Neural cell (in vitro differentiated cells): Measurements from ENCODE around the gene PHLDA1. TPM values are rescaled to one million over a fixed set of nuclear protein-coding genes. Genes with fewer than 3 reads are reported as not detected.

ENCODE experiments used
- H2AFZ ChIP-seq: fragments of 200-600, 300-800 bp; sonication (generic), shearing (Covaris generic); 2 replicates; pipeline ENCODE4 v1.6.0; 2014; ENCODE audit warnings: low read depth, mild to moderate bottlenecking, antibody characterized with exemption, low read length, moderate library complexity
- H3F3A ChIP-seq: fragments of 200-600 bp; shearing (Covaris generic); 2 replicates; pipeline ENCODE4 v1.6.1; 2016; ENCODE audit warnings: mild to moderate bottlenecking, moderate library complexity, mixed read lengths, antibody characterized with exemption, low read length; ENCODE audit not compliant: insufficient read depth, poor library complexity, severe bottlenecking
- H3K27ac ChIP-seq: fragments of 200-600, 300-800 bp; sonication (generic), shearing (Covaris generic); 2 replicates; pipeline ENCODE4 v1.5.1; 2014; ENCODE audit warnings: mild to moderate bottlenecking, low read length, moderate library complexity
- H3K27me3 ChIP-seq: fragments of 300-800, 200-600 bp; sonication (generic), shearing (Covaris generic); 2 replicates; pipeline ENCODE4 v1.6.0; 2014; ENCODE audit warnings: mild to moderate bottlenecking, low read depth, low read length, moderate library complexity; ENCODE audit not compliant: insufficient read depth
- H3K36me3 ChIP-seq: fragments of 300-800, 200-600 bp; sonication (generic), shearing (Covaris generic); 2 replicates; pipeline ENCODE4 v1.5.1; 2014; ENCODE audit warnings: mild to moderate bottlenecking, antibody characterized with exemption, low read length, moderate library complexity; ENCODE audit not compliant: insufficient read depth
- H3K4me2 ChIP-seq: fragments of 300-800, 200-600 bp; sonication (generic), shearing (Covaris generic); 2 replicates; pipeline ENCODE4 v1.6.0; 2014; ENCODE audit warnings: mild to moderate bottlenecking, low read length
- H3K4me3 ChIP-seq: fragments of 300-800, 200-600 bp; sonication (generic), shearing (Covaris generic); 2 replicates; pipeline ENCODE4 v1.5.1; 2014; ENCODE audit warnings: mild to moderate bottlenecking, low read length, moderate library complexity
- H3K79me2 ChIP-seq: fragments of 200-600 bp; shearing (Covaris generic); replicated peaks from 2 replicates; pipeline ENCODE4 v1.6.0; 2014; ENCODE audit warnings: mild to moderate bottlenecking, low read length, moderate library complexity; ENCODE audit not compliant: insufficient read depth
- H3K9ac ChIP-seq: fragments of 300-800, 200-600 bp; sonication (generic), shearing (Covaris generic); 2 replicates; pipeline ENCODE4 v1.6.1; 2016; ENCODE audit warnings: mild to moderate bottlenecking, low read length, mixed read lengths
- H3K9me2 ChIP-seq: fragments of 200-600 bp; shearing (Covaris generic); 2 replicates; pipeline ENCODE4 v1.6.1; 2016; ENCODE audit warnings: mild to moderate bottlenecking, low read length, mixed read lengths; ENCODE audit not compliant: insufficient read depth
- H3K9me3 ChIP-seq: fragments of 200-600, 300-800 bp; sonication (generic), shearing (Covaris generic); 2 replicates; pipeline ENCODE4 v1.6.1; 2016; ENCODE audit warnings: mild to moderate bottlenecking, mixed run types, low read length, moderate library complexity, mixed read lengths
- H4K20me1 ChIP-seq: fragments of 200-600 bp; shearing (Covaris generic); 2 replicates; pipeline ENCODE4 v1.6.1; 2016; ENCODE audit warnings: mild to moderate bottlenecking, mixed run types; ENCODE audit not compliant: insufficient read depth
- EP300 ChIP-seq: fragments of 450-650 bp; conservative IDR thresholded peaks from 2 replicates; pipeline ENCODE4 v1.6.1; 2014; ENCODE audit warnings: antibody characterized with exemption, mild to moderate bottlenecking, moderate library complexity; ENCODE audit not compliant: poor library complexity, severe bottlenecking
- EZH2 ChIP-seq: fragments of 200-600, 300-800 bp; shearing (Covaris generic), sonication (generic); IDR thresholded peaks from 2 replicates; pipeline ENCODE4 v1.6.1; 2014; ENCODE audit warnings: antibody characterized with exemption, low read length, borderline replicate concordance, mild to moderate bottlenecking; ENCODE audit not compliant: insufficient read depth, poor library complexity, severe bottlenecking
- MXI1 ChIP-seq: fragments of 450-650 bp; conservative IDR thresholded peaks from 2 replicates; pipeline ENCODE4 v1.6.1; 2014; ENCODE audit warnings: antibody characterized with exemption, mild to moderate bottlenecking; ENCODE audit not compliant: poor library complexity, severe bottlenecking
- POLR2AphosphoS5 ChIP-seq: IDR thresholded peaks from 2 replicates; pipeline ENCODE4 v1.6.1; 2012
- RAD21 ChIP-seq: fragments of 450-650 bp; conservative IDR thresholded peaks from 2 replicates; pipeline ENCODE4 v1.6.1; 2014; ENCODE audit warnings: antibody characterized with exemption, mild to moderate bottlenecking, moderate library complexity
- SMC3 ChIP-seq: fragments of 450-650 bp; conservative IDR thresholded peaks from 2 replicates; pipeline ENCODE4 v1.6.1; 2014; ENCODE audit warnings: antibody characterized with exemption, mild to moderate bottlenecking, moderate library complexity; ENCODE audit not compliant: poor library complexity
- TAF1 ChIP-seq: IDR thresholded peaks from 2 replicates; pipeline ENCODE4 v1.6.1; 2012; ENCODE audit warnings: low read depth
- polyA plus RNA-seq: library from polyadenylated mRNA; depleted of rRNA; stranded (reverse); fragments of >200 nt; gene quantifications from 2 replicates; pipeline ENCODE4 v1.2.3, GENCODE V29; 2014
- TF ChIP-seq, protein P1 (sequence below): fragments of 450-650 bp; IDR thresholded peaks from 2 replicates; pipeline ENCODE4 v1.5.1; 2014; ENCODE audit warnings: antibody characterized with exemption, mild to moderate bottlenecking, moderate library complexity; ENCODE audit not compliant: poor library complexity, severe bottlenecking
- TF ChIP-seq, protein P2 (sequence below): IDR thresholded peaks from 2 replicates; pipeline ENCODE4 v1.6.1; 2012; ENCODE audit warnings: borderline replicate concordance

Gene PHLDA1
- polyA plus RNA-seq, 1 donor from 2014 or later = 8.5 TPM

DNA sequence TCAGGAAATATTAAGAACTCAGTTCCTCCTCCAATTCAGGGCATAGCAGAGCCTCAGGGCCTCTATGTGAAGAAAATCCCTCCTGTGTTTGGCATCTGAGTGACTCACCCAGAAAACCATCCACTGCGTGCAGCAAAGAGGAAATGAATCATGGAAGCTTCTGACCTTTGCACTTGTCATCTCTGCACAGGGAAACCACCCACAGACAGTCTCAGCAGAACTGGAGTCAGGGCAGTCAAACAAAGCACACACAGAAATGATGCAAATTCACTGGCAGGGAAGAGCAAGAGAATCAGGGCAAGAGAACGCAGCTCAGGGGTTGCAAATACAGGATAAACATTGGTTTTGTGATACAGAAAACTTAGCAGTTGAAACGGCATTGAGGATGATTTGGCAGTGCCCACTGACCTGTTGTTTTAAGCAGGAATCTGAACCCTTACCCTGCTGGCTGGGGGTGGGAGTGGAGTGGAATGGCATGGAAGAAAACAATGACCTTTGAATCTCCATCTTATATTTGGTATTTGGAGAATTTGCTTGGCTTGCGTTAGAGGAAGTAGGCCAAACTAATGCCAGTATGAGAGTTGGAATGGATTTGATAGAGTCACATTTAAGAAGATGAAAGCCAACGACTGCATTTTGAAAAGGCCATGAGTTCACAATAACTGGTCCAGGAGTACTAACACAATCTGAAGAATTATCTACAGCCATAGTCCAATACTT is 53.5 kb downstream of the PHLDA1 start:
- H3K79me2 ChIP-seq = no peaks in the 10 kb centered on the region
- no peak overlapping the region for H2AFZ ChIP-seq
- H3K9me2 ChIP-seq = no peaks in the 10 kb centered on the region
- no peaks in the 10 kb centered on the region for H3K9me3 ChIP-seq
- no peaks in the 10 kb centered on the region for H4K20me1 ChIP-seq
- no peaks in the 10 kb centered on the region for H3K27me3 ChIP-seq
- no peaks in the 10 kb centered on the region for H3K36me3 ChIP-seq
- H3K27ac ChIP-seq = no peak overlapping the region
- H3K4me2 ChIP-seq = no peak overlapping the region
- no peaks in the 10 kb centered on the region for H3F3A ChIP-seq
- H3K9ac ChIP-seq = no peak overlapping the region
- TF ChIP-seq MXI1 (no peak), POLR2AphosphoS5 (no peak), RAD21 (no peak), SMC3 (no peak), EZH2 (no peak), EP300 (no peak), TAF1 (no peak)
- TF ChIP-seq, protein P1, sequence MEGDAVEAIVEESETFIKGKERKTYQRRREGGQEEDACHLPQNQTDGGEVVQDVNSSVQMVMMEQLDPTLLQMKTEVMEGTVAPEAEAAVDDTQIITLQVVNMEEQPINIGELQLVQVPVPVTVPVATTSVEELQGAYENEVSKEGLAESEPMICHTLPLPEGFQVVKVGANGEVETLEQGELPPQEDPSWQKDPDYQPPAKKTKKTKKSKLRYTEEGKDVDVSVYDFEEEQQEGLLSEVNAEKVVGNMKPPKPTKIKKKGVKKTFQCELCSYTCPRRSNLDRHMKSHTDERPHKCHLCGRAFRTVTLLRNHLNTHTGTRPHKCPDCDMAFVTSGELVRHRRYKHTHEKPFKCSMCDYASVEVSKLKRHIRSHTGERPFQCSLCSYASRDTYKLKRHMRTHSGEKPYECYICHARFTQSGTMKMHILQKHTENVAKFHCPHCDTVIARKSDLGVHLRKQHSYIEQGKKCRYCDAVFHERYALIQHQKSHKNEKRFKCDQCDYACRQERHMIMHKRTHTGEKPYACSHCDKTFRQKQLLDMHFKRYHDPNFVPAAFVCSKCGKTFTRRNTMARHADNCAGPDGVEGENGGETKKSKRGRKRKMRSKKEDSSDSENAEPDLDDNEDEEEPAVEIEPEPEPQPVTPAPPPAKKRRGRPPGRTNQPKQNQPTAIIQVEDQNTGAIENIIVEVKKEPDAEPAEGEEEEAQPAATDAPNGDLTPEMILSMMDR = no peak
- TF ChIP-seq, protein P2, sequence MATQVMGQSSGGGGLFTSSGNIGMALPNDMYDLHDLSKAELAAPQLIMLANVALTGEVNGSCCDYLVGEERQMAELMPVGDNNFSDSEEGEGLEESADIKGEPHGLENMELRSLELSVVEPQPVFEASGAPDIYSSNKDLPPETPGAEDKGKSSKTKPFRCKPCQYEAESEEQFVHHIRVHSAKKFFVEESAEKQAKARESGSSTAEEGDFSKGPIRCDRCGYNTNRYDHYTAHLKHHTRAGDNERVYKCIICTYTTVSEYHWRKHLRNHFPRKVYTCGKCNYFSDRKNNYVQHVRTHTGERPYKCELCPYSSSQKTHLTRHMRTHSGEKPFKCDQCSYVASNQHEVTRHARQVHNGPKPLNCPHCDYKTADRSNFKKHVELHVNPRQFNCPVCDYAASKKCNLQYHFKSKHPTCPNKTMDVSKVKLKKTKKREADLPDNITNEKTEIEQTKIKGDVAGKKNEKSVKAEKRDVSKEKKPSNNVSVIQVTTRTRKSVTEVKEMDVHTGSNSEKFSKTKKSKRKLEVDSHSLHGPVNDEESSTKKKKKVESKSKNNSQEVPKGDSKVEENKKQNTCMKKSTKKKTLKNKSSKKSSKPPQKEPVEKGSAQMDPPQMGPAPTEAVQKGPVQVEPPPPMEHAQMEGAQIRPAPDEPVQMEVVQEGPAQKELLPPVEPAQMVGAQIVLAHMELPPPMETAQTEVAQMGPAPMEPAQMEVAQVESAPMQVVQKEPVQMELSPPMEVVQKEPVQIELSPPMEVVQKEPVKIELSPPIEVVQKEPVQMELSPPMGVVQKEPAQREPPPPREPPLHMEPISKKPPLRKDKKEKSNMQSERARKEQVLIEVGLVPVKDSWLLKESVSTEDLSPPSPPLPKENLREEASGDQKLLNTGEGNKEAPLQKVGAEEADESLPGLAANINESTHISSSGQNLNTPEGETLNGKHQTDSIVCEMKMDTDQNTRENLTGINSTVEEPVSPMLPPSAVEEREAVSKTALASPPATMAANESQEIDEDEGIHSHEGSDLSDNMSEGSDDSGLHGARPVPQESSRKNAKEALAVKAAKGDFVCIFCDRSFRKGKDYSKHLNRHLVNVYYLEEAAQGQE = no peak
- H3K4me3 ChIP-seq = no peak overlapping the region

DNA sequence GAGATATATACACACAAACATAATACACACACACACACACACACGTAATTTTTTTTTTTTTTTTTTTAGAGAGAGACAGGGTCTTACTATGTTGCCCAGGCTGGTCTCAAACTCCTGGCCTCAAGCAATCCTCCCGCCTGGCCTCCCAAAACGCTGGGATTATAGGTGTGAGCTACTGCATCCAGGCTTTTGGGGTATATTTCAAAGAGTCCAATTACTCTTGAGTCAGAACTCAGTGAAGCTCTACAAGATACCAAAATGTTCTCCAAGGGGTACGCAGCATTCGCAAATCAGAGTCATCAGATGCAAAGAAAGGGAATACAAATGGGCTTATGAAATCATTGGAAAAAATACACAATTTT is 54.0 kb downstream of the PHLDA1 start:
- no peak overlapping the region for H3K4me2 ChIP-seq
- TF ChIP-seq EP300 = no peak
- TF ChIP-seq TAF1 = no peak
- H3K9ac ChIP-seq = no peak overlapping the region
- H4K20me1 ChIP-seq = no peaks in the 10 kb centered on the region
- H3K36me3 ChIP-seq = no peaks in the 10 kb centered on the region
- H3K27ac ChIP-seq = no peak overlapping the region
- no peaks in the 10 kb centered on the region for H3K9me3 ChIP-seq
- H3K27me3 ChIP-seq = no peaks in the 10 kb centered on the region
- no peaks in the 10 kb centered on the region for H3K9me2 ChIP-seq
- no peak overlapping the region for H2AFZ ChIP-seq
- no peaks in the 10 kb centered on the region for H3F3A ChIP-seq
- no peak overlapping the region for H3K4me3 ChIP-seq
- H3K79me2 ChIP-seq = no peaks in the 10 kb centered on the region
